Omental fat pad (tissue), 4 donors: Measurements from ENCODE around the gene MS4A6A. TPM values are rescaled to one million over a fixed set of nuclear protein-coding genes. Genes with fewer than 3 reads are reported as not detected.

ENCODE experiments used
- ATAC-seq: fragments of 150-250 bp; one replicate; pipeline ENCODE4 v1.9.1; 2016; ENCODE audit warnings: mild to moderate bottlenecking, moderate library complexity; ENCODE audit not compliant: low FRiP score
- DNase-seq: peaks from one replicate; pipeline ENCODE4 v3.0.0-alpha.2; 2019; ENCODE audit warnings: low spot score
- small RNA-seq: library from RNA; depleted of rRNA; stranded (forward); fragments of <200 nt; gene quantifications from one replicate; pipeline ENCODE3, GENCODE V24; 2016
- total RNA-seq, 4 donors: library from RNA; depleted of rRNA; stranded (reverse); fragments of >200 nt; gene quantifications; one replicate each; pipeline ENCODE4 v1.1.0, GENCODE V29; 2016
- TF ChIP-seq, protein P1 (sequence below), 3 donors: fragments of 450-650 bp; IDR thresholded peaks; one replicate each; pipeline ENCODE4 v1.5.1; 2016 to 2017; ENCODE audit warnings: antibody characterized with exemption in 3 of 3, mild to moderate bottlenecking in 3 of 3, moderate library complexity in 2 of 3

The MS4A6A gene
- total RNA-seq, 4 donors from 2014 or later: 167 to 239 (median 219) TPM

DNA sequence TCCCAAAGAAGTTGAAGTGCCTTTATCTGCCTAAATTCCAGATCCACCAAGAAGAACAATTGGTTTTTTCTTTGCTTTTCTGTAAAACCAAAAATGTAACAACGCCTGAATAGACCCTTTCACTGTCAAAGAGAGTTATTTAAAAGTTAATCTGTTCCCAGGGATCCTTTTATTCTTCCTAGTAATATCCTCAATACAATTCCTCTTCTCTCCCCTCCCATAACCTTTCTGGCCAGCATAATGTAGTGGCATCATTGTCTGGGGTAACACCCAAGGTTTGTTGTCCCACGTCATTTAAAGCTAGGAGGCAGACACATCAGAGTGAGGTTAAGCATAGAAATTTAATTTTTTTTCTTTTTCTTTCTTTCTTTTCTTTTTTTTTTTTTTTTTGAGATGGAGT is 54.5 kb downstream of the MS4A6A start:
- ATAC-seq: no peak
- DNase-seq: no peak
- TF ChIP-seq, protein P1, sequence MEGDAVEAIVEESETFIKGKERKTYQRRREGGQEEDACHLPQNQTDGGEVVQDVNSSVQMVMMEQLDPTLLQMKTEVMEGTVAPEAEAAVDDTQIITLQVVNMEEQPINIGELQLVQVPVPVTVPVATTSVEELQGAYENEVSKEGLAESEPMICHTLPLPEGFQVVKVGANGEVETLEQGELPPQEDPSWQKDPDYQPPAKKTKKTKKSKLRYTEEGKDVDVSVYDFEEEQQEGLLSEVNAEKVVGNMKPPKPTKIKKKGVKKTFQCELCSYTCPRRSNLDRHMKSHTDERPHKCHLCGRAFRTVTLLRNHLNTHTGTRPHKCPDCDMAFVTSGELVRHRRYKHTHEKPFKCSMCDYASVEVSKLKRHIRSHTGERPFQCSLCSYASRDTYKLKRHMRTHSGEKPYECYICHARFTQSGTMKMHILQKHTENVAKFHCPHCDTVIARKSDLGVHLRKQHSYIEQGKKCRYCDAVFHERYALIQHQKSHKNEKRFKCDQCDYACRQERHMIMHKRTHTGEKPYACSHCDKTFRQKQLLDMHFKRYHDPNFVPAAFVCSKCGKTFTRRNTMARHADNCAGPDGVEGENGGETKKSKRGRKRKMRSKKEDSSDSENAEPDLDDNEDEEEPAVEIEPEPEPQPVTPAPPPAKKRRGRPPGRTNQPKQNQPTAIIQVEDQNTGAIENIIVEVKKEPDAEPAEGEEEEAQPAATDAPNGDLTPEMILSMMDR (IDR thresholded peaks at IDR 0.05): no peak

DNA sequence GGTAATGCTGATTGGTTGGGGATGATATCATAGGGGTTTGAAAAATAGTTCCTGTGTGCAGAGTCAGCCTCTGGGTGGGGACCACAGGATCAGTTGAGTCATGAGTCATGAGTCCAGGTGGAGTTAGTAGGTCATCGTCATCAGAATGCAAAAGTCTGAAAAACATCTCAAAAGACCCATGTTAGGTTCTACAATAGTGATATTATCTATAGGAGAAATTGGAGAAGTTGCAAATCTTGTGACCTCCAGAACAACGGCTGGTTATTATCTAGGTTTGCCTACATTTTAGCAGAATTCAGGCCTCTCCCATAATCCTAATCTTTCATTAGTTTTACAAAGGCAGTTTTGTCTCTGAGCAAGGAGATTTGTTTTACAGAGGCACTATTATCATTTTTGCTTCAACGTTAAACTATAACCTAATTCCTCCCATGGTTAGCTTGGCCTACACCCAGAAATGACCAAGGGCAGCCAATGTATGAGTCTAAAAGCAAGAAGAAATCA is 55.5 kb downstream of the MS4A6A start:
- ATAC-seq (no peak), DNase-seq (no peak)
- TF ChIP-seq, protein P1 (IDR thresholded peaks at IDR 0.05): no peak

DNA sequence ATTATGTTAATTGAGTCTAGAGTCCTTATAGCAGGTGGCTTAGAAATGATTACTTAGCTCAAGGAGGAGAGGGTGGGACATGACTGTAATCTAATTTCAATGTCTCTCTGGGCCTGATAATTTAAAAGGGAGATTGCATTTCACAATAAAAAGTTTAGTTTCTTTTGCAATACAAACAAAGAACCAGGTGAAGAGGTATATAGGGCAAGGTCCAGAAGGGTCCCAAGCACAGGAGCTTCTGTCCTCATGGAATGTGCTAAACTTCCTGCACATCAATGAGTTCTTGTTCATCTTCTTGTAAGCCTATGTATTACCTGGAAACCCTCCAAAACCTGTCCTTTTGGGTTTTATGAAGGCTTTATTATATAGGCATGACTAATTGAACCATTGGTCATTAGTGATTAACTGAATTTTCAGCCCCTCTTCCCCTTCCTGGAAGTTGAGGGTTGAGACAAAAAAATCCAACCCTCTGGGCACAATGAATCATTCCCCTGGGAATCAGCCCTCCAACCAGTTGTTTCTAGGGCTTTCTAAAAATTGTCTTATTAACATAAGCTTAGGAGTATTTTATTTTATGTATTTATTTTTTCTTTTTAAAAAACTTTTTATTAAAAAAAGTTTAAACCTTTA is 56.8 kb downstream of the MS4A6A start:
- TF ChIP-seq, protein P1 (IDR thresholded peaks at IDR 0.05): no peak
- ATAC-seq: no peak

DNA sequence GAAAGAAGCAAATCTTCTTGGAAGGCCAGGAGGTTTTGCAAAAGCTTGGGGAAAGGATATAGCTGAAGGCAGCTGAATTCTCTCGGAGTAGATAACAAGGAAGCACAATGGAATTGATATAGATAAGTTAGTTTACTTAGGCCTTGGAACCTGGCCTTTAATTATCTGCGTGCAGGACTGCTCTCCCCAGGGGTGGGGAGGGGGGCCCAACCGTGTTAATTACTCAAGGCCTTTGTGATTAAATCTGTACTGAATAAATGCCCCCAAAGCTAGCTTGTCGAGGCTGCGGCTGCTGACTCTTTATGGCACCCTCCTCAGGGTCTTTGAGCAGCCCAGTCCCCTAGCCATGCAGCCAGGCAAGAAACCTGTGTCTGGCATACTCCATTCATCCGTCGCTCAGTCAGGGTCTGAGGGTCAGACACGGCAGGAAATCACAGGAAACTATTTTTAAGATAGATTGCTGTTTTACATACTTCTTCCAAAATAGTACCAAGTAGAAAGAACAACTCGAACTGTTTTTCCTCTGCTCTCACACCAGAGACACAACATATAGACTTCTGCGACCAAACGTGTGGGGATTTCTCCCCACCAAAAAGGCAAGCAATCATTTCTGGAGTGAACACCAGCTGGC is 58.0 kb downstream of the MS4A6A start:
- no peak for DNase-seq
- ATAC-seq: no peak
- TF ChIP-seq, protein P1 (IDR thresholded peaks at IDR 0.05): no peak

More for the DNA sequence above, 56.8 kb downstream of the MS4A6A start:
- DNase-seq: no peak

Small RNAs within 50 kb of the gene (small RNA-seq; reads per million reads assigned to genes)
- 0.77 reads per million for gene MIR6503

Other genes with a start within 250 kb of the MS4A6A start
- not detected for gene OOSP1, start 244.7 kb downstream of the MS4A6A start, total RNA-seq
- gene OOSP4A, start 219.1 kb downstream of the MS4A6A start, total RNA-seq: not detected
- not detected for gene OOSP4B, start 165.9 kb downstream of the MS4A6A start, total RNA-seq
- not detected for gene OOSP2, start 142.7 kb downstream of the MS4A6A start, total RNA-seq
- not detected for gene MS4A3, start 126.4 kb downstream of the MS4A6A start, total RNA-seq
- gene MS4A2, start 94.4 kb downstream of the MS4A6A start, total RNA-seq: 1 to 10 TPM in 3 of 4 donors, under 1 TPM in 1; 0.31 to 2.5 (median 1.3) TPM
- 1 to 10 TPM; 2.2 to 7.1 (median 4.4) TPM for gene MS4A4E, start 60.1 kb upstream of the MS4A6A start, total RNA-seq
- 100 to 1,000 TPM in 2 of 4 donors, 10 to 100 TPM in 2; 61.3 to 131 (median 103) TPM for gene MS4A4A, start 97.6 kb upstream of the MS4A6A start, total RNA-seq
- gene MS4A6E, start 144.2 kb upstream of the MS4A6A start, total RNA-seq: 10 to 100 TPM in 1 of 4 donors, 1 to 10 TPM in 1, not detected in 2; 3.8 to 10.4 TPM
- 100 to 1,000 TPM in 2 of 4 donors, 10 to 100 TPM in 2; 88.0 to 222 (median 103) TPM for gene MS4A7, start 195.4 kb upstream of the MS4A6A start, total RNA-seq
- gene MS4A14, start 213.4 kb upstream of the MS4A6A start, total RNA-seq: 1 to 10 TPM; 1.4 to 9.9 (median 4.7) TPM
- not detected for gene MS4A5, start 246.5 kb upstream of the MS4A6A start, total RNA-seq